ENCODE measurements around the gene LRP1. TPM values are rescaled to one million over a fixed set of nuclear protein-coding genes. Genes with fewer than 3 reads are reported as not detected.

The LRP1 gene
- total and polyA plus RNA-seq, 2 experiments from 2014 or later = 28.5 to 77.5 TPM

GRCh38 chr12:57225680-57226210, 97.5 kb downstream of the LRP1 start:
- Histone ChIP-seq H3K27me3 (peaks cover 73% of the 10 kb centered on the region), H3K36me3 (no peaks in the 10 kb centered on the region)

GRCh38 chr12:57226588-57227314, 98.5 kb downstream of the LRP1 start:
- peaks cover 63% of the 10 kb centered on the region for H3K27me3 ChIP-seq
- H3K36me3 ChIP-seq = no peaks in the 10 kb centered on the region

More at GRCh38 chr12:57225680-57226210, 97.5 kb downstream of the LRP1 start:
- H3K4me1 ChIP-seq (ENCODE audit: low read depth) = peaks cover 12% of the 10 kb centered on the region
- no peak for DNase-seq (ENCODE audit: low read depth in 1 of 2, low spot score in 1 of 2)
- H3K9me3 ChIP-seq (ENCODE audit: low read depth) = no peaks in the 10 kb centered on the region
- H3K27ac ChIP-seq = no peak overlapping the region
- TF ChIP-seq, protein P1, sequence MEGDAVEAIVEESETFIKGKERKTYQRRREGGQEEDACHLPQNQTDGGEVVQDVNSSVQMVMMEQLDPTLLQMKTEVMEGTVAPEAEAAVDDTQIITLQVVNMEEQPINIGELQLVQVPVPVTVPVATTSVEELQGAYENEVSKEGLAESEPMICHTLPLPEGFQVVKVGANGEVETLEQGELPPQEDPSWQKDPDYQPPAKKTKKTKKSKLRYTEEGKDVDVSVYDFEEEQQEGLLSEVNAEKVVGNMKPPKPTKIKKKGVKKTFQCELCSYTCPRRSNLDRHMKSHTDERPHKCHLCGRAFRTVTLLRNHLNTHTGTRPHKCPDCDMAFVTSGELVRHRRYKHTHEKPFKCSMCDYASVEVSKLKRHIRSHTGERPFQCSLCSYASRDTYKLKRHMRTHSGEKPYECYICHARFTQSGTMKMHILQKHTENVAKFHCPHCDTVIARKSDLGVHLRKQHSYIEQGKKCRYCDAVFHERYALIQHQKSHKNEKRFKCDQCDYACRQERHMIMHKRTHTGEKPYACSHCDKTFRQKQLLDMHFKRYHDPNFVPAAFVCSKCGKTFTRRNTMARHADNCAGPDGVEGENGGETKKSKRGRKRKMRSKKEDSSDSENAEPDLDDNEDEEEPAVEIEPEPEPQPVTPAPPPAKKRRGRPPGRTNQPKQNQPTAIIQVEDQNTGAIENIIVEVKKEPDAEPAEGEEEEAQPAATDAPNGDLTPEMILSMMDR (IDR thresholded peaks at IDR 0.05; ENCODE audit: low read depth, low read length) = no peak
- H3K4me3 ChIP-seq = no peak overlapping the region

DNA sequence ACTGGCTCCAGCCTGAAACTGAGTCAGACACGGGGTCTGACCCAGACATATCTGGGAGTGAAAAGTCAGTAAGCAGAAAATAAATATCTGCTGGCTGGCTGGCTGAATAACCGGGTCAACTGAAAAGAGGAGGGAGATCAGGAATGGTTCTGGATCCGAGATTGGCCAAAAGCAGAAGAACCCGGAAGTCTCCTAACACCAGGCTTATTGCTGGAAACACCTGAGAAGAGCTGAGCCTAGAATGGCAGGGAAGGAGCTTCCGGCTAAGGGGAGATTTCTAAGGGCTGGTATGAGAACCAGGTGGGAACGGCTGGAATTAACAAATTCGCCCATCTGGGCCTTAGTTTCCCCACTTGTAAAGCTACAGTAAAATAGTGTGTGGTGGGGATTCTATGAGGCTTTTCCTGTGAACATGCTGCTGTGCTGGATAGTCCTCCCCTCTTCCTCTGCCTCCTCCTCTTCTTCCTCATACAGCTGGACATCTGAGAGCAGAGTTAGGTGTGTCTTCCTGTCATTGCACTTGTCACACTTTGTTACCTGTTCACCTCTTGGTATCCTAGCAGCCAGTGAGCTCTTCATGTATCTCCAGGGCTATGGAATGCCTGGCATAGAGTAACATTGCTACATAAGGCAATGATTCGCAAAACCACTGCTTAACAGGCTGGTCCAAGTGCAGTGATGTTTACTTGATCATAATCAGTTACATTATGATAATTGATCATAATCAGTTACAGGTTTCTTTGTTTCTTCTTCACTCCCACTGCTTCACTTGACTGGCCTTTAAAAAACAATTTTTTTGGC, 99.2 kb downstream of the LRP1 start:
- Histone ChIP-seq H3K9me3 (ENCODE audit: low read depth) (no peaks in the 10 kb centered on the region), H3K27me3 (peaks cover 56% of the 10 kb centered on the region), H3K27ac (no peak overlapping the region), H3K36me3 (peaks cover 4% of the 10 kb centered on the region), H3K4me3 (peak overlapping the region; percentile 23), H3K4me1 (ENCODE audit: low read depth) (peaks cover 13% of the 10 kb centered on the region)
- no peak for DNase-seq (ENCODE audit: low read depth in 1 of 2, low spot score in 1 of 2)
- TF ChIP-seq, protein P1 (IDR thresholded peaks at IDR 0.05; ENCODE audit: low read depth, low read length) = no peak

More at GRCh38 chr12:57226588-57227314, 98.5 kb downstream of the LRP1 start:
- Histone ChIP-seq H3K9me3 (ENCODE audit: low read depth) (no peaks in the 10 kb centered on the region), H3K27ac (no peak overlapping the region), H3K4me3 (peak overlapping the region; percentile 23), H3K4me1 (ENCODE audit: low read depth) (peaks cover 13% of the 10 kb centered on the region)
- no peak for DNase-seq (ENCODE audit: low read depth in 1 of 2, low spot score in 1 of 2)
- TF ChIP-seq, protein P1 (IDR thresholded peaks at IDR 0.05; ENCODE audit: low read depth, low read length) = no peak

GRCh38 chr12:57229046-57229633, 100.9 kb downstream of the LRP1 start:
- Histone ChIP-seq H3K27ac (peak overlapping the region; percentile 76), H3K4me3 (peak overlapping the region; percentile 51), H3K9me3 (ENCODE audit: low read depth) (no peaks in the 10 kb centered on the region), H3K36me3 (peaks cover 17% of the 10 kb centered on the region), H3K4me1 (ENCODE audit: low read depth) (peaks cover 13% of the 10 kb centered on the region), H3K27me3 (peaks cover 51% of the 10 kb centered on the region)
- no peak for DNase-seq (ENCODE audit: low read depth in 1 of 2, low spot score in 1 of 2)
- TF ChIP-seq, protein P1 (IDR thresholded peaks at IDR 0.05; ENCODE audit: low read depth, low read length) = no peak

- Histone ChIP-seq H3K4me1 (ENCODE audit: low read depth) (peaks cover 13% of the 10 kb centered on the region), H3K36me3 (peaks cover 17% of the 10 kb centered on the region), H3K9me3 (ENCODE audit: low read depth) (no peaks in the 10 kb centered on the region), H3K27ac (peak within 1 kb of the TSS; percentile 76), H3K4me3 (peak within 1 kb of the TSS; percentile 51), H3K27me3 (peaks cover 51% of the 10 kb centered on the region)
- TF ChIP-seq, protein P1 (IDR thresholded peaks at IDR 0.05; ENCODE audit: low read depth, low read length) = no peak
- peak; percentile 97 for DNase-seq (ENCODE audit: low read depth in 1 of 2, low spot score in 1 of 2)
Observed at GRCh38 chr12:57229634-57230380, 101.5 kb downstream of the LRP1 start, which contains the start of gene SHMT2. Gene SHMT2 (plus strand): TSS chr12:57229711. CDS start chr12:57229779, 68 bp downstream.

All from cardiac muscle cell (in vitro differentiated cells and primary cell).